ENCODE measurements around the gene WBP11. TPM values are rescaled to one million over a fixed set of nuclear protein-coding genes. Genes with fewer than 3 reads are reported as not detected.
A peak's percentile ranks its signal among the peaks of the same experiment; 100 is the strongest.
"Not testable (repeated sequence)": the region's sequence is repeated elsewhere in the genome, so short reads cannot be mapped to it uniquely, and the experiment has no call there.

WBP11 gene
- polyA plus RNA-seq, 5 donors, result 74.4 to 99.3 (median 85.8) TPM

GRCh38 chr12:14774074-14774905 is 29.0 kb downstream of the WBP11 start:
- peak; percentile 91 to 94 for DNase-seq

GRCh38 chr12:14773685-14774073 is 29.6 kb downstream of the WBP11 start:
- no peak for DNase-seq

DNA sequence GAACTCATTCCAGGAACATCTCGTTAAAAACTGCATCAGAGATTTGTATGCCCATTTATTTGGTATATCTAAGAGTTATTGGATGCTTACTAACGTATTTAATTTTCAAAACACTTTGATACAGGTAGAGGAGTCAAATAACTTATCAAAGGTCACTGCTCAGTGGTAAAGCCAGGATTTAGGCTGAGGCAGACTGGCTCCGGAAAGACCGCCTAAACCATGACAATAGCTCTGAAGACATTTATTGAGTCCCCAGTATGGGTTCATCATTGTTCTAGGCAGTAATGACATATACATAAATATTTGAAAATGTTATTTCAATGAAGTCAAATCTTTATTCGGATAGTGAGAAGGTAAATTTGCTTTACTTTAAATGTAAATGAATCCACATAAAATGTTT is 30.3 kb downstream of the WBP11 start:
- DNase-seq, result no peak

- no peak for DNase-seq
These were observed 31.6 kb downstream of the WBP11 start for GRCh38 chr12:14771651-14772137.

- peak; percentile 94 to 95 for DNase-seq
These were observed 32.5 kb downstream of the WBP11 start for GRCh38 chr12:14770496-14771461.

- peak; percentile 82 for DNase-seq
These were observed 33.2 kb downstream of the WBP11 start for GRCh38 chr12:14769969-14770495.

- peak; percentile 47 to 48 for DNase-seq
These were observed 33.8 kb downstream of the WBP11 start for GRCh38 chr12:14769466-14769968.

- no peak for DNase-seq
These were observed 34.4 kb downstream of the WBP11 start for GRCh38 chr12:14768823-14769405.

DNA sequence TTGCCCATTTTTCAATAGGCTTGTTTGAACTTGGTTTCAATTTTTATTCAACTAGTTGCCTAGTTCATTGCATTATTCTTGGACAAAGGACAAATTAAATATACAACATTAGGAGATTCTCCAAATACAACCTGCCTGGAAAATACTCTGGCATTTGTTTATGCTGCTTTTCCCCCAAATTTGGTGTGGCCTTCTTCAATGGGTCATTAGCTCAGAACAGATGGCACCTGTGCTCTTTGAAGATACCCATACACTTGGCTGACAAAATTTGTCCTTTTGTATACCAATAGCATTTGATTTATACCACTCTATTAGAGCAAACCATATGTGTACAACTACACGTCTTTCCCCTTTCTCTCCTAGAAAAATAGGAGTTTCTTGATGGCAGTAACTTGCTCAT is 35.7 kb downstream of the WBP11 start:
- no peak for DNase-seq

DNA sequence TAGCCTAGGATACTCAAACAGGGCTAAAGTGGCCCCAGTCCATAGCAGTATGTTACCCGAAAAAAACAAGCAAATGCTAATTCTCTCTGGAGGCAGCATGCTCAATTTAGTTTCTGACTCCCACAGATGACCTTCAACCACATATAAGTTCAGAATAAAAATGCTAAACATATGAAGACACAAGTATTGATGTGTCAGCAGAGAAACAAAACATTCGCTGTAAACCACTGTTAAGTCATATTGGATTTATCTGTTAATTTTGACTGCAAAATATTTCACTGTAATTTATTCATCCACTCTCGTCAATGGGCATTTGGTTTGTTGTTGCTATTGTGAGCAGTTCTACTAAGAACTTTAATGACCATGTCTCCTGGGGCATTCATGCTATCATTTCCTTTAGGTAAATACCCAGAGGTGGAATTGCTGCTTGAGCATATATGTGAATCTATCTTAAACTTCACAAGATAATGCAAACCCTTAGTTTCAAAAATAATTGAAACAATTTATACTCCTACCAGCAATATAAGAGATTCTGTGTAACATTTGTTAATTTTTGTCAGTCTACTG is 36.5 kb downstream of the WBP11 start:
- DNase-seq, result no peak

- DNase-seq, result not testable (repeated sequence)
These were observed 37.3 kb downstream of the WBP11 start for GRCh38 chr12:14766020-14766419.

DNA sequence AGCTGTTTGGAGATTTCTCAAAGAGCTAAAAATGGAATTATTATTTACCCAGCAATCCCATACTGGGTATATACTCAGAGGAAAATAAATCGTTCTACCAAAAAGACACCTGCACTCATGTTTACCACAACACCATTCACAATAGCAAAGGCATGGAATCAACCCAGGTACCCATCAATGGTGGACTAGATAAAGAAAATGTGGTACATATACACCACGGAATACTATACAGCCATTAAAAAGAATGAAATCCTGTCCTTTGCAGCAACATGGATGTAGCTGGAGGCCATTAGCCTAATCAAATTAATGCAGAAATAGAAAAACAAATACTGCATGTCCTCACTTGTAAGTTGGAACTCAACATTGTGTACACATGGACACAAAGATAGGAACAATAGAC is 37.9 kb downstream of the WBP11 start:
- no peak for DNase-seq

DNA sequence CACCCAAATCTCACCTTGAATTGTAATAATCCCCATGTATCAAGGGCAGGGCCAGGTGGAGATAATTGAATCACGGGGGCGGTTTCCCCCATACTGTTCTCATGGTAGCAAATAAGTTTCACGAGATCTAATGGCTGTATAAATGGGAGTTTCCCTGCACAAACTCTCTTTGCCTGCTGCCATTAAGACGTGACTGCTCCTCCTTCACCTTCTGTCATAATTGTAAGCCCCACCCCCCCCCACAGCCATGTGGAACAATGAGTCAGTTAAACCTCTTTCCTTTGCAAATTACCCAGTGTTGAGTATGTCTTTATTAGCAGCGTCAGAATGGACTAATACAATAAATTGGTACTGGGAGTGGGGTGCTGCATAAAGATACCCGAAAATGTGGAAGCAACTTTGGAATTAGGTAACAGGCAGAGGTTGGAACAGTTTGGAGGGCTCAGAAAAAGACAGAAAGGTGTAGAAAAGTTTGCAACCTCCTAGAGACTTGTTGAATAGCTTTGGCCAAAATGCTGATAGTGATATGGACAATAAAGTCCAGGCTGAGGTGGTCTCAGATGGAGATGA is 43.5 kb downstream of the WBP11 start:
- not testable (repeated sequence) for DNase-seq

- no peak for DNase-seq
These were observed 46.7 kb downstream of the WBP11 start for GRCh38 chr12:14756334-14757143.

GRCh38 chr12:14751986-14752385 is 51.3 kb downstream of the WBP11 start:
- DNase-seq, result no peak

- DNase-seq, result no peak
These were observed 60.2 kb downstream of the WBP11 start for GRCh38 chr12:14743061-14743460.

DNA sequence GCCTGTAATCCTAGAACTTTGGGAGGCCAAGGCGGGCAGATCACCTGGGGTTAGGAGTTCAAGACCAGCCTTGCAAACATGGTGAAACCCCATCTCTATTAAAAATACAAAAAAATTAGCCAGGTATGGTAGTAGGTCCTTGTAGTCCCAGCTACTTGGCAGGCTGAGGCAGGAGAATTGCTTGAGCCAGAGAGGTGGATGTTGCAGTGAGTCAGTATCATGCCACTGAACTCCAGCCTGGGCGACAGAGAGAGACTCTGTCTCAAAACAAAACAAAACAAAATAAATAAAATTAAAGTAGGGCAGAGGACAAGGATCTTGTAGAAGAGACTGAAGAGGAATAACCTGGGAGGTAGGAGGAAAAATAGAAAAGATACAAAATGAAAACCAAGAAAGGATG is 61.3 kb downstream of the WBP11 start:
- DNase-seq, result no peak

DNA sequence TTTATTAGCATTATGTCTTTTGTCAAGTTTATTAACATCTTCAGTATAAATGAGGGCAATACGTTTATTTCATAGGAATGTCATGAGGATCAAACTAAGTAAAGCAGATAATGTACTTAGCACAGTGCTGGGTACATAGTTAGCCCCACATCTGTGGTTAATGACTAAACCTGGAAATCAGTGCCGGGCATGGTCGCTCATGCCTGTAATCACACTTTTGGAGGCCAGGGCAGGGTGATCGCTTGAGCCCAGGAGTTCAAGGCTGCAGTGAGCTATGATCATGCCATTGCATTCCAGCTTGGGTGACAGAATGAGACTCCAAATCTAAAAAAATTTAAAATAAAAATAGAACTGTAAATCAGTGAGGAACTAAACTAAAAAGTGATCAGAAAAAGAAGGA is 62.1 kb downstream of the WBP11 start:
- no peak for DNase-seq

- not testable (repeated sequence) for DNase-seq
These were observed 66.8 kb downstream of the WBP11 start for GRCh38 chr12:14736441-14736840.

Data from right lung (tissue), 5 donors.